DMS 273 (cell line): ENCODE data around the gene PICALM.
A peak's percentile ranks its signal among the peaks of the same experiment; 100 is the strongest.

Experiments
- DNase-seq: peaks from one replicate; lab custom pipeline; 2025; ENCODE audit not compliant: unreplicated experiment; lab: John Stamatoyannopoulos, UW

Gene PICALM

GRCh38 chr11:86087256-86087655, 18.4 kb upstream of the PICALM start:
- DNase-seq, result no peak

DNA sequence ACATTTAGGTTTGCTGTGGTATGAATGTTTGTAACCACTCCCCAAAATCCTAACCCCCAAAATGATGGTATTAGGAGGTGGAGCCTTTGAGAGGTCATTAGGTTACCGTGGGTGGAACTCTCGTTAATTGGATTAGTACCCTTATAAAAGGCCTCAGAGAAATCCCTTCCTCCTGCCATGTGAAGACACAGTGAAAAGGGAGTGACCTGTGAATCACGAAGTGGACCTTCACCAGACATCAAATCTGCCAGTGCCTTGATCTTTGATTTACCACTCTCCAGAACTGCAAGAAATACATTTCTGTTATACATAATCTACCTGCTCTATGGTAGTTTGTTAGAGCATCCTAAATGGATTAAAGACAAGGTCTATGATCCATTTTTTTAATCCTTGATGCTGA, 12.6 kb upstream of the PICALM start:
- no peak for DNase-seq

- no peak for DNase-seq
Observed at GRCh38 chr11:86079421-86079820, 10.5 kb upstream of the PICALM start.

- no peak for DNase-seq
Observed at GRCh38 chr11:86073948-86074347, 5.1 kb upstream of the PICALM start.

GRCh38 chr11:86072211-86072610, 3.3 kb upstream of the PICALM start:
- DNase-seq, result no peak

GRCh38 chr11:86070142-86071056, 1.5 kb upstream of the PICALM start:
- DNase-seq, result peak; percentile 50

GRCh38 chr11:86069408-86070101, 671 bp upstream of the PICALM start:
- peak; percentile 53 for DNase-seq

- DNase-seq, result peak; percentile 71
Observed at GRCh38 chr11:86068138-86068871, 579 bp downstream of the PICALM start.

GRCh38 chr11:86067851-86068137, 1.1 kb downstream of the PICALM start:
- no peak for DNase-seq

DNA sequence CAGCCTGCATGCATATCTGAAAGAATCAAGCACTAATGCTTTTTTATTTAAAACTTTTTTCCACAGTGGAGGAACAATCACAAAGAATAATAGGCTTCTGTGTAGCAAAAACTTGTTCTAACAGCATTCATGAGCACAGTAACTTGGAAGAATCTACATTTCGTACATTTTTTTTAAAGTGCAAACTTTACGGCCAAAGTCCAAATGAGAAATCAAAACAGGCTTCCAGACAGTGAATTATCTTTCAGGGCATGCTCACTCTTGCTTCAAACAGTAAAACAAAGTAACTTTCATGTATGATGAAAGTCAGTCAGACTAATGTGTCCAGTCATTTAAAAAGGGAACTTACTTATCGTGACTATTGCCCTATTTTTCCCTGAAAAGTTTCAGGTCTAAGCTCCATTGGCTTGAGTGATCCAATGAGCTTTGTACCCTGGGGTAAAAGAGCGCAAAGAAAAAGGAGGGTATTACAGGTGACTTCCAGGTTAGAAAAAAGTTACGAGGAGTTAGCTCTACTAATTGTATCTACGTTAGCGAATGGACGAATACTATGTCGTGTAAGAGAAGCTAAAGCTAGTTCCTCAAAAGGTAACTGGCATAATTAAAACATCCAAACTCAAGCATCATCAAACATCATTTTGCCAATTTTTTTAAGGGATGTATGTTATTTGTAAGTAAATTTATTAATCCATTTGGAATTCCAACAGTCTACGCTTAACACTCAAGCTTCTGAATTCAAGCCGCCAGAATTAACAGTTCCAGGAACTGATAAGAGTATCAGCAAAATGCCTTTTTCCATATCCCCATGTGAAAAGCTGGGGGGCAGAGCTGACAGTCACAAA, 1.7 kb downstream of the PICALM start:
- DNase-seq, result peak; percentile 31

- DNase-seq, result no peak
Observed at GRCh38 chr11:86066657-86067008, 2.3 kb downstream of the PICALM start.

DNA sequence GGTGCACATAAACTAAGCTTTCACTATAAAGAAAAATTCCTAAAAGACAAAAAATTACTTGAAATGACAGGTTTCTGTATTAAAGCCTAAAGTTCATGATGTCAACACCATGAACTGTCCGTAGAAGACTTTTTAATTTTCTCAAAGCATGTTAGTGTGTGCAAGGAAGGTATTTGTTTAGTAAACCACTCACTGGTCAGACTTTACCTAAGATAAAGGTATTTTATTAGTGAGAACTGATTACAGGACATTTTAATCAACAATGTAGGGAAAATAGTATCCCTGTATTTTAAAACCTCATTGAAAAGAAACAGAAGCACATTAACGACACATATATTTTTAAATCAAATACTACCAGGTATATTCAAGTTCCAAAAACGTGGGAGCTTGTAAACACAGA, 2.9 kb downstream of the PICALM start:
- no peak for DNase-seq

- DNase-seq, result no peak
Observed at GRCh38 chr11:86064220-86064803, 4.6 kb downstream of the PICALM start.

DNA sequence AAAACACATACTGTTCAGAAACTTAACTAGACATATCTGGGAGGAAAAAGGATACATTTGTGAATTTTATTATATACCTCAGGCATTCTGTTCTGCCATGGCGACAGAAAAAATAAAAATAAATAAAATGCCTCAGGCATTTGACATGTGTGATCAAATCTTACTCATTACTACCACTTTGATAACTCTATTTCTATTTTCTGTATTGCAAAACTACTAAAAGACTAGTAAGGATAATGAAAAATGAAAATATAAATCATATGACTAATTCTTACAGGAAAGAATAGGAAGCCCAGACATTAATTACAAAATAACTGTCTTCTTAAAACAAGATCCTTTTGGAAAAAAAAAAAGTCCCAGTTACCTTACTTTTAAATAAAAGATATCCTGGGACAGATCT, 5.3 kb downstream of the PICALM start:
- DNase-seq, result no peak

DNA sequence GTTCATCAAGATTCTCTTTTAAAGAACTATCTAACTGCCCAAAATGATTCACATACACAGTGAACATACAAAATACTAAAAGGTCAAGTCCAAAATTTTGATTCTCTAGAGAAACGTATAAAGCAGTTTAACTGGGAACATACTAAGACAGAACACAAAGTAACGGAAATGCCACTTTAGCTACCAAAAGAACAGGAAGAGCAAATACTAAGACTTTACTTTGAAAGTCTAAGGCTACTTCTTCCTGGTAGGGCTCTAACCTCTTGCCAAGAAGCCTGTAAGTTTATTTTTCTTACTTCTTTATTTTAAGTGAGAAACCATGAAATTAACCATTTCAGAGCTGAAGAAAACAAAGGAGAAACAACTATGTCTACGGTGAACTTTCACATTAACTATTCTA, 6.2 kb downstream of the PICALM start:
- no peak for DNase-seq

- no peak for DNase-seq
Observed at GRCh38 chr11:86061483-86062205, 7.2 kb downstream of the PICALM start.

DNA sequence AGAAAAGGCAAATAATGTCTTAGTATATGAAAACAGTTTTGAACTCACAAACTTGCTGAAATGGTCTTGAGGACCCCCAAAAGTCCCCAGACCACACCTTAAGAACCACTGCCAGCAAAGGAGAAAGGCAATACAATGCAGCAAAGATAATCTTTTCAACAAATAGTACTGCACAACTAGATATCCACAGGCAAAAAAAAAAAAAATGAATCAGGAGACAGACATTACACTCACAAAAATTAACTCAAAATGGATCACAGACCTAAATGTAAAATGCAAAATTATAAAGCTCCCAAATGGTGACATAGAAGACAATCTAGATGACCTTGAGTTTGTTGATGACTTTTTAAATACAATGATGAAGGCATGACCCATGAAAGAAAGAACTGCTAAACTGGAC, 8.3 kb downstream of the PICALM start:
- DNase-seq, result no peak

DNA sequence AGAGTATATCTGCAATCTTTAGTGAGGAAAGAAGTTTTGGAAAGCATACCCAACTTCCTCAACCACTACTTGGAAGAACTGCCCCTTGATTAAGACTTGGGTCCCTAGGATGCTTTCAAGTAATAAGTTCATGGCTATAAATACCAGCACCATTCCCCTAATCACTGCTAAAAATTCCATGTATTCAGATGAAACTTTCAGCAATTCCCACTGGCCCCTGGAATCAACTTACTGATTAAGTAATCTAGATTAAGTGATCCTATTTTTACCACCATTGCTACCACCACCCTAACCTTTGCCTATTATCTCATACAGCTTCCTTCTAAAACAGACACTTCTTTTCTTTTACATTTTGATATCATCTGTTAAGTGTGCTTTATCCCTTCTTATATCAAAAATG, 10.5 kb downstream of the PICALM start:
- no peak for DNase-seq

GRCh38 chr11:86056351-86056854, 12.5 kb downstream of the PICALM start:
- DNase-seq, result no peak
